Keratinocyte (primary cell): ENCODE data around the gene FUZ. TPM values are rescaled to one million over a fixed set of nuclear protein-coding genes. Genes with fewer than 3 reads are reported as not detected.

Experiments used
- DNase-seq: peaks from one replicate; pipeline ENCODE4 v3.0.0-alpha.2; 2011; ENCODE audit warnings: low read depth, missing footprints, low spot score
- FAIRE-seq: peaks from 2 replicates; lab custom pipeline; 2011; peaks lifted over from hg19 to GRCh38; lab: Jason Lieb, UNC
- H2AFZ ChIP-seq: 2 replicates; pipeline ENCODE4 v1.6.0; 2012; ENCODE audit warnings: low read length, control low read depth, inconsistent platforms; ENCODE audit not compliant: control insufficient read depth
- H3K27ac ChIP-seq: 2 replicates; pipeline ENCODE4 v1.5.1; 2011; ENCODE audit warnings: low read length; ENCODE audit not compliant: control insufficient read depth, insufficient read depth
- H3K27me3 ChIP-seq: 3 replicates; pipeline ENCODE4 v1.6.0; 2011; ENCODE audit warnings: low read length; ENCODE audit not compliant: control insufficient read depth, insufficient read depth; ENCODE audit errors: extremely low read depth
- H3K36me3 ChIP-seq, 2 experiments: 2 replicates in 1 of 2; 3 replicates in 1 of 2; pipeline ENCODE4 v1.5.1; 2011; ENCODE audit warnings: low read length in 2 of 2, mild to moderate bottlenecking in 1 of 2; ENCODE audit not compliant: control insufficient read depth in 2 of 2, insufficient read depth in 2 of 2; ENCODE audit errors: extremely low read depth in 1 of 2
- H3K4me1 ChIP-seq: 3 replicates; pipeline ENCODE4 v1.5.1; 2011; ENCODE audit warnings: low read length; ENCODE audit not compliant: control insufficient read depth, insufficient read depth; ENCODE audit errors: extremely low read depth
- H3K4me2 ChIP-seq: 3 replicates; pipeline ENCODE4 v1.6.0; 2011; ENCODE audit warnings: low read depth, low read length; ENCODE audit not compliant: control insufficient read depth, insufficient read depth; ENCODE audit errors: extremely low read depth
- H3K4me3 ChIP-seq, 3 experiments: fragments of 200-600 bp in 1 of 3; sonication (generic) in 1 of 3; 2 replicates in 2 of 3; 3 replicates in 1 of 3; pipeline ENCODE4 v1.5.1; 2011 to 2016; ENCODE audit warnings: low read length in 3 of 3, mild to moderate bottlenecking in 3 of 3, control low read depth in 2 of 3, inconsistent platforms in 1 of 3, low read depth in 1 of 3, mixed read lengths in 1 of 3, mixed run types in 1 of 3, moderate library complexity in 1 of 3; ENCODE audit not compliant: control insufficient read depth in 2 of 3, insufficient read depth in 2 of 3; ENCODE audit errors: extremely low read depth in 1 of 3
- H3K79me2 ChIP-seq: 2 replicates; pipeline ENCODE4 v1.6.0; 2012; ENCODE audit warnings: low read length; ENCODE audit not compliant: control insufficient read depth, insufficient read depth
- H3K9ac ChIP-seq: 3 replicates; pipeline ENCODE4 v1.6.0; 2011; ENCODE audit warnings: low read length; ENCODE audit not compliant: control insufficient read depth, insufficient read depth; ENCODE audit errors: extremely low read depth
- H3K9me1 ChIP-seq: 3 replicates; pipeline ENCODE4 v1.6.0; 2011; ENCODE audit warnings: low read length; ENCODE audit not compliant: control insufficient read depth, insufficient read depth; ENCODE audit errors: extremely low read depth
- H3K9me3 ChIP-seq: 2 replicates; pipeline ENCODE4 v1.5.1; 2012; ENCODE audit warnings: low read depth, low read length; ENCODE audit not compliant: control insufficient read depth
- H4K20me1 ChIP-seq: 3 replicates; pipeline ENCODE4 v1.6.0; 2011; ENCODE audit warnings: low read length; ENCODE audit not compliant: control insufficient read depth, insufficient read depth; ENCODE audit errors: extremely low read depth
- EZH2 ChIP-seq: IDR thresholded peaks from one replicate; pipeline ENCODE4 v1.6.1; 2012; ENCODE audit warnings: inconsistent platforms, mild to moderate bottlenecking, low read length, moderate library complexity
- dilution Hi-C: fragments of 300-500 bp; cut with MboI; formaldehyde crosslinking; loops from one replicate; pipeline ENCODE4 v1.7.0; 2020; ENCODE audit warnings: low sequenced_read_pairs; ENCODE audit not compliant: extremely low pct_ligation_motif_present
- polyA plus RNA-seq, 5 experiments: library from polyadenylated mRNA; depleted of rRNA in 3 of 5; stranded (reverse) in 3 of 5; stranded (forward) in 1 of 5; unstranded in 1 of 5; fragments of >200 nt; gene quantifications; 1 replicate in 1 of 5; 2 replicates in 3 of 5; 3 replicates in 1 of 5; pipeline versions ENCODE4 v1.2.1 to v1.2.3, GENCODE V29; 2011 to 2012; ENCODE audit warnings: missing spikeins in 2 of 5, low read depth in 1 of 5, low replicate concordance in 1 of 5
- TF ChIP-seq, protein P1 (sequence below), 3 experiments: IDR thresholded peaks in 1 of 3; conservative IDR thresholded peaks in 1 of 3; optimal IDR thresholded peaks in 1 of 3; 2 replicates in 2 of 3; 3 replicates in 1 of 3; pipeline versions ENCODE3 to v1.5.1; 2011; ENCODE audit warnings: low read length in 3 of 3, mild to moderate bottlenecking in 3 of 3, moderate library complexity in 2 of 3, control low read depth in 1 of 3, inconsistent platforms in 1 of 3; ENCODE audit not compliant: insufficient read depth in 2 of 3; ENCODE audit errors: extremely low read depth in 1 of 3

Gene FUZ
- polyA plus RNA-seq, 1 donor (not counting 4 experiments of a cell fraction or from before 2014, with no cell fraction given) = 3.7 TPM

- Histone ChIP-seq H3K4me2 (peak overlapping the region; percentile 80), H3K9ac (peak overlapping the region; percentile 97), H3K9me1 (no peaks in the 10 kb centered on the region), H2AFZ (no peak overlapping the region), H3K36me3 (peaks cover 0 to 5% of the 10 kb centered on the region in 2 experiments), H3K79me2 (peaks cover 25% of the 10 kb centered on the region), H3K27ac (peak overlapping the region; percentile 71), H4K20me1 (no peaks in the 10 kb centered on the region), H3K4me1 (peaks cover 23% of the 10 kb centered on the region), H3K4me3 (no peak overlapping the region), H3K9me3 (no peaks in the 10 kb centered on the region), H3K27me3 (no peaks in the 10 kb centered on the region)
- dilution Hi-C loops = no loop called here
- no peak for FAIRE-seq
- DNase-seq = no peak
- TF ChIP-seq, protein P1, sequence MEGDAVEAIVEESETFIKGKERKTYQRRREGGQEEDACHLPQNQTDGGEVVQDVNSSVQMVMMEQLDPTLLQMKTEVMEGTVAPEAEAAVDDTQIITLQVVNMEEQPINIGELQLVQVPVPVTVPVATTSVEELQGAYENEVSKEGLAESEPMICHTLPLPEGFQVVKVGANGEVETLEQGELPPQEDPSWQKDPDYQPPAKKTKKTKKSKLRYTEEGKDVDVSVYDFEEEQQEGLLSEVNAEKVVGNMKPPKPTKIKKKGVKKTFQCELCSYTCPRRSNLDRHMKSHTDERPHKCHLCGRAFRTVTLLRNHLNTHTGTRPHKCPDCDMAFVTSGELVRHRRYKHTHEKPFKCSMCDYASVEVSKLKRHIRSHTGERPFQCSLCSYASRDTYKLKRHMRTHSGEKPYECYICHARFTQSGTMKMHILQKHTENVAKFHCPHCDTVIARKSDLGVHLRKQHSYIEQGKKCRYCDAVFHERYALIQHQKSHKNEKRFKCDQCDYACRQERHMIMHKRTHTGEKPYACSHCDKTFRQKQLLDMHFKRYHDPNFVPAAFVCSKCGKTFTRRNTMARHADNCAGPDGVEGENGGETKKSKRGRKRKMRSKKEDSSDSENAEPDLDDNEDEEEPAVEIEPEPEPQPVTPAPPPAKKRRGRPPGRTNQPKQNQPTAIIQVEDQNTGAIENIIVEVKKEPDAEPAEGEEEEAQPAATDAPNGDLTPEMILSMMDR (optimal IDR thresholded peaks at IDR 0.05 in 1 of 3, IDR thresholded peaks at IDR 0.05 in 1 of 3, conservative IDR thresholded peaks at IDR 0.05 in 1 of 3; ENCODE audit: extremely low read depth in 1 of 3, insufficient read depth in 2 of 3, low read length in 3 of 3) = no peak
- no peak for TF ChIP-seq EZH2
Measured at GRCh38 chr19:49816590-49816989, 3.5 kb upstream of the FUZ start.

- FAIRE-seq (no peak), DNase-seq (no peak)
- TF ChIP-seq, protein P1 (optimal IDR thresholded peaks at IDR 0.05 in 1 of 3, IDR thresholded peaks at IDR 0.05 in 1 of 3, conservative IDR thresholded peaks at IDR 0.05 in 1 of 3; ENCODE audit: extremely low read depth in 1 of 3, insufficient read depth in 2 of 3, low read length in 3 of 3) = no peak
- no peaks in the 10 kb centered on the region for H3K9me3 ChIP-seq
- dilution Hi-C loops = no loop called here
- peaks cover 9% of the 10 kb centered on the region for H3K79me2 ChIP-seq
- peaks cover 27% of the 10 kb centered on the region for H3K4me1 ChIP-seq
- H3K27me3 ChIP-seq = no peaks in the 10 kb centered on the region
- H4K20me1 ChIP-seq = no peaks in the 10 kb centered on the region
- H3K4me2 ChIP-seq = peak overlapping the region; percentile 95
- H3K4me3 ChIP-seq = peak overlapping the region in 2 of 3 experiments; percentile 97
- peak overlapping the region; percentile 87 for H3K9ac ChIP-seq
- H2AFZ ChIP-seq = peak overlapping the region; percentile 98
- no peaks in the 10 kb centered on the region for H3K36me3 ChIP-seq
- H3K9me1 ChIP-seq = no peaks in the 10 kb centered on the region
- H3K27ac ChIP-seq = peak overlapping the region; percentile 96
Measured at GRCh38 chr19:49814010-49814409, 918 bp upstream of the FUZ start.
